ENCODE data around the gene TBL1XR1. TPM values are rescaled to one million over a fixed set of nuclear protein-coding genes. Genes with fewer than 3 reads are reported as not detected.
"Not testable (repeated sequence)": the region's sequence is repeated elsewhere in the genome, so short reads cannot be mapped to it uniquely, and the experiment has no call there.

The TBL1XR1 gene
- total RNA-seq, 1 donor from 2014 or later: 155 TPM

GRCh38 chr3:177208223-177208622, 10.9 kb upstream of the TBL1XR1 start:
- Mint-ChIP-seq H3K27me3 (no peaks in the 10 kb centered on the region), H3K4me1 (ENCODE audit: unreplicated experiment) (peaks cover 15% of the 10 kb centered on the region), H3K27ac (no peak overlapping the region), H3K9me3 (no peaks in the 10 kb centered on the region), H3K4me3 (no peak overlapping the region), H3K36me3 (no peaks in the 10 kb centered on the region)
- no peak for DNase-seq (ENCODE audit: extremely low spot score, unreplicated experiment)
- TF ChIP-seq CTCF (conservative IDR thresholded peaks at IDR 0.05): no peak

GRCh38 chr3:177206936-177207335, 9.7 kb upstream of the TBL1XR1 start:
- TF ChIP-seq CTCF (conservative IDR thresholded peaks at IDR 0.05): no peak
- H3K4me1 Mint-ChIP-seq (ENCODE audit: unreplicated experiment): peaks cover 12% of the 10 kb centered on the region
- H3K9me3 Mint-ChIP-seq: no peaks in the 10 kb centered on the region
- H3K4me3 Mint-ChIP-seq: no peak overlapping the region
- DNase-seq (ENCODE audit: extremely low spot score, unreplicated experiment): no peak
- H3K36me3 Mint-ChIP-seq: no peaks in the 10 kb centered on the region
- no peak overlapping the region for H3K27ac Mint-ChIP-seq
- H3K27me3 Mint-ChIP-seq: no peaks in the 10 kb centered on the region

GRCh38 chr3:177203689-177204395, 6.6 kb upstream of the TBL1XR1 start:
- no peak for DNase-seq (ENCODE audit: extremely low spot score, unreplicated experiment)
- Mint-ChIP-seq H3K4me1 (ENCODE audit: unreplicated experiment) (peaks cover 10% of the 10 kb centered on the region), H3K27ac (no peak overlapping the region), H3K4me3 (no peak overlapping the region), H3K9me3 (no peaks in the 10 kb centered on the region), H3K27me3 (no peaks in the 10 kb centered on the region), H3K36me3 (no peaks in the 10 kb centered on the region)
- TF ChIP-seq CTCF (conservative IDR thresholded peaks at IDR 0.05): no peak

- H3K9me3 Mint-ChIP-seq; H3K27ac Mint-ChIP-seq; DNase-seq (ENCODE audit: extremely low spot score, unreplicated experiment); H3K36me3 Mint-ChIP-seq; H3K27me3 Mint-ChIP-seq; H3K4me3 Mint-ChIP-seq: not testable (repeated sequence)
- H3K4me1 Mint-ChIP-seq (ENCODE audit: unreplicated experiment): peaks cover 16% of the 10 kb centered on the region
Observed at GRCh38 chr3:177203016-177203415, 5.7 kb upstream of the TBL1XR1 start.

- Mint-ChIP-seq H3K4me1 (ENCODE audit: unreplicated experiment) (peaks cover 16% of the 10 kb centered on the region), H3K9me3 (no peaks in the 10 kb centered on the region), H3K36me3 (no peaks in the 10 kb centered on the region), H3K27ac (no peak overlapping the region), H3K4me3 (peak overlapping the region; percentile 44), H3K27me3 (no peaks in the 10 kb centered on the region)
- no peak for TF ChIP-seq CTCF (conservative IDR thresholded peaks at IDR 0.05)
- DNase-seq (ENCODE audit: extremely low spot score, unreplicated experiment): no peak
Observed at GRCh38 chr3:177201700-177202397, 4.6 kb upstream of the TBL1XR1 start.

GRCh38 chr3:177199206-177199760, 2.0 kb upstream of the TBL1XR1 start:
- H3K4me3 Mint-ChIP-seq: no peak overlapping the region
- peaks cover 18% of the 10 kb centered on the region for H3K4me1 Mint-ChIP-seq (ENCODE audit: unreplicated experiment)
- no peaks in the 10 kb centered on the region for H3K9me3 Mint-ChIP-seq
- DNase-seq (ENCODE audit: extremely low spot score, unreplicated experiment): no peak
- H3K27me3 Mint-ChIP-seq: no peaks in the 10 kb centered on the region
- H3K27ac Mint-ChIP-seq: no peak overlapping the region
- TF ChIP-seq CTCF (conservative IDR thresholded peaks at IDR 0.05): no peak
- H3K36me3 Mint-ChIP-seq: peaks cover 2% of the 10 kb centered on the region

Data from type B pancreatic cell (in vitro differentiated cells).